Measurements from ENCODE around the gene MFSD6L.
"Not testable (repeated sequence)": the region's sequence is repeated elsewhere in the genome, so short reads cannot be mapped to it uniquely, and the experiment has no call there.

Gene MFSD6L

GRCh38 chr17:8825802-8826201, 26.6 kb upstream of the MFSD6L start:
- no peak for DNase-seq (ENCODE audit: low read depth in 2 of 2)

DNA sequence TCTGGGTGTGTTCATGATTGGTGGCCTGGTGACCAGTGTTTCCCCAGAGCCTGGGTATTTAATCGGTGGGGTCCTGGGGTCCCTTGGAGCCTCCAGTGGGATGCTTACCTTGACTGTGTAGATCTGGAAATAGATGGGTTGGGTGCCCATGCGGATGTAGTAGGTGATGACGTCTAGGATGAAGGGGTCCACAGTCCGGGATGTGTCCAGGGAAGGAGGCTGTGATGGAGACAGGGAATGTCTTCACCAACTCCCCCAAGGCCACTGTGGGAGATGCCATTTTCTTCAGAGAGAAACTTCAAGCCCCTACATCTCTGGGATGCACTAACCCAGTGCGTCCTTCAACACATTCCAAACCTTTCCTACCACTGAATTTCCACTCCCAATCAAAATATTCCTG, 24.1 kb upstream of the MFSD6L start:
- DNase-seq (ENCODE audit: low read depth in 2 of 2), result no peak

- no peak for DNase-seq (ENCODE audit: low read depth in 2 of 2)
Observed at GRCh38 chr17:8822401-8823035, 23.4 kb upstream of the MFSD6L start.

DNA sequence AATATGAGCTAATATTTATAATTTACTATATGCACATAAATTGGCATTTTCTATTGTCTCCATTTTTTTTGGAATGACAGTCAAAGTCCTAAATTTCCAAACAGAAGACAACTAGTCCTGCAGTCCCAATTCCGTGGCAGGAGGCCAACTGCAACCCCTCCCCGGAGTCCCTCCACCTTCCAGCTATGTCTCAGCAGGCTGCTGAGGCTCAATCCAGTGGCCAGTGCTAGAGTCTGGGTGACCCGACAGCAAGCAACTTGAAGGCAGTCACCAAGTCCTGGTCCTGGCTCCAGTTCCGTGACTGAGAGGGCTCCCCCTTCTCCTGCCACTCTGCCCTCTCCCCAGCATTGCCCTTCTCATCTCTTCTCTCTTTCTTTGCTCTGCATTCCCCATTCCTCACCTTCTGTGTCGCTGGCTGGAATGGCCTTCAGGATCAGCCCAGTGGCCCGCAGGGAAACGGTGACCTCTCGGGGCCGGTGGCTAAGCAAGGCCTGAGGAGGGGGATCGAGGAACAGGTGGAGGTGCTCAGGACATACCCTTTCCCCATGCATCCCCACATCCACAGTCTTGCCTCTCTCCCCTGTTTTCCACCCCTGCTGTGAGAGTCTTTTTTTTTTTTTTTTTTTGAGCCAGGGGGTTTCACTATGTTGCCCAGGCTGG, 22.4 kb upstream of the MFSD6L start:
- DNase-seq (ENCODE audit: low read depth in 2 of 2), result no peak

- no peak for DNase-seq (ENCODE audit: low read depth in 2 of 2)
Observed at GRCh38 chr17:8820311-8821010, 21.3 kb upstream of the MFSD6L start.

- no peak for DNase-seq (ENCODE audit: low read depth in 2 of 2)
Observed at GRCh38 chr17:8818654-8819330, 19.6 kb upstream of the MFSD6L start.

GRCh38 chr17:8818047-8818446, 18.9 kb upstream of the MFSD6L start:
- no peak for DNase-seq (ENCODE audit: low read depth in 2 of 2)

DNA sequence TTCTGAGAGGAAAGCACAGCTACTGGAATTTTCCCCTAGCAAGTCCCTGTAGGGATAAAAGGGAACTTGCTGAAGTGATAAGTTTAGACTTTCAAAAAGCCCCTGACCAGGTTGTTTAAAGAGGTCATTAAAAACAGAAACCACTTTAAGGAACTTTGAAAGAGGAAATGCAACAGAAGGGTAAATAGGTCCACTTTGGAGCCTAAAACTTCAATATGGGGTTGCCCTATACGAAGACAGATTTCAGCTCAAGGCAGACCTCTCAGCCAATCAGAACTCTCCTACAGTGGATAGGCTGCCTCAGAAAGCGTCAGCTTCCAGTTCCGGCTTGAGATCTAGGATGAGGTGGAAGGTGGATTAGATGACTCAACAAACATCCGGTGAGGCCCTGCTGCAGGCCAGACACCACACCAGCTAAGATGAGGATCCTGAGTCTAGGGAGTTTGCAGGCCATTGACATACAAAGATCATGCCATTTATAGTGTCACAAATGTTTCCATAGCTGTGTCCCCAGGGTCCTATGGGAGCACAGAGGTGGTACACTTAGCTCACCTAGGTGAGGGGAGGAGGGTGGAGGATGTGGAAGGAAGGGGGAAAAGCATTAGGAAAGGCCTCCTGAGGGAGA, 7.9 kb upstream of the MFSD6L start:
- DNase-seq (ENCODE audit: low read depth in 2 of 2), result no peak

DNA sequence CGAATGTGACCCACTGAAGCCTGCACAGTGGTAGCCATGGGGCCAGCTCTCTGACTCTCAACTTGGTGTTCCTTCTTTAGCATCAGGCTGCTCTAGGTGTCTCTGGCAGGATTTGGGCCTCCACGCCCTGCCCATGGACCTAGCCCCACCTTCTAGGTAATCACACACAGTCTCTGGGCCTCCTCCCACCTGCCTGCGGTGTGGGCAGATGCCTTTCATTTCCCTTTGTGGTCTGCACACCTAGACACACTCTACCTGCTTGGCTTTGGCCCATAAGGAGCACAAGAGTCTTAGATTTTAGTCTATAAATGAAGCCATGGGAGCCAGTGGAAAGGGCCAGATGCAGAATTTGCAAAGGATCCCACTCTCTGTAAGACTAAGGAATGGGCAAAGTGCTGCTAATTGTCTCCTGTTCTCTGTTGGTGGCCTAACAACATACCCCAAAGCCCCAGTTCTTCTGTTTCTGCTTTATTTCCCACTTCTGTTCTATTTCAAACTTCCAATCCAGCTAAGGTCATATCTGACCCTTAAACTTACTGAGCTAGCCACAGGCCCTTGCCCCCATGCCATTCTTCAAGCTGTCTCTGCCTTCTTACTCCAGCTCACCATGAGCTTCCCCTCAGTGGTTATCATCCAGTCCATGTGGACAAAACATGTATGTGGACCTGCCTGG, 7.2 kb upstream of the MFSD6L start:
- DNase-seq (ENCODE audit: low read depth in 2 of 2), result no peak

GRCh38 chr17:8805396-8805795, 6.2 kb upstream of the MFSD6L start:
- not testable (repeated sequence) for DNase-seq (ENCODE audit: low read depth in 2 of 2)

DNA sequence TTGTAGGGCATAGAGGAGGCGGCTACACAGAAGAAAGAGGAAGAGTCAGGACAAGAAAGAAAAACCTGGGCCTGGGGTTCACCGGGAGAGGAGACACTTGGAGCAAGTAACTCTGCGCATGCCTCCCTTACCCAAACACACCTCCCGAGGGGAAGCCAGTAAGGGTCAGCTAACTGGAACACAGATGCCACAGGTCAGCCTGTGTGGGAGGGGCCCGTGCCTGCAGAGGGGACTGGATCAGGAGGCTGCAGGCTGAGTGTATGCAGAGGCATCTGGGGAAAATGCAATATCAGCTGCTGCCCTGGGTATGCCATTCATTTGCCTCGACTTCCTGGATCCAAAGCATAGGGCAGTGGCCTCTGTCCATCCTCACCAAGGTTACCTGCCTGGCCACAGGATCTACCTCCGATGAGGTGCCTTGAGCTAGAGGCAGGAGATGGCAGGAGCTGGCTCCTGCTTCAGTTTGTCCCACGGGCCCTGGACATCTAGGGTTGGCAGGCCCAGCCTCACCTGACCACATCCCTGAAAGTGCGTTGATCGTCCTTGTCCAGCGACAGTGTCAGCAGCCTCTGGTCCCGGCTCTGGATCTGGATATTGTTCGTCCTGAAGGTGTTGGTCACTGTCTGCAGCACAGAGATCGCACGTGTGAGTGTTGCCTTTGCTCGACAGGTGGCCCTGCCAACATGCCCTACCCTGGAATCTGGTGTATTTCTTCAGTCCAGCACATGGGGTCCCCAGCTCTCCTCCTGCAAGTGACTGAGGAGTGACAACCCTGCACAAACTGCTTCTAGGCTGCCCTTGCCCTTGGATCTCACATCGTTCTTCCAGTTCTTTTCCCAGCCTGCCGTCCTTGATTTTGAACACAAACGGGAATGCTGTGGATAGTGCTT, 4.6 kb upstream of the MFSD6L start:
- no peak for DNase-seq (ENCODE audit: low read depth in 2 of 2)

DNA sequence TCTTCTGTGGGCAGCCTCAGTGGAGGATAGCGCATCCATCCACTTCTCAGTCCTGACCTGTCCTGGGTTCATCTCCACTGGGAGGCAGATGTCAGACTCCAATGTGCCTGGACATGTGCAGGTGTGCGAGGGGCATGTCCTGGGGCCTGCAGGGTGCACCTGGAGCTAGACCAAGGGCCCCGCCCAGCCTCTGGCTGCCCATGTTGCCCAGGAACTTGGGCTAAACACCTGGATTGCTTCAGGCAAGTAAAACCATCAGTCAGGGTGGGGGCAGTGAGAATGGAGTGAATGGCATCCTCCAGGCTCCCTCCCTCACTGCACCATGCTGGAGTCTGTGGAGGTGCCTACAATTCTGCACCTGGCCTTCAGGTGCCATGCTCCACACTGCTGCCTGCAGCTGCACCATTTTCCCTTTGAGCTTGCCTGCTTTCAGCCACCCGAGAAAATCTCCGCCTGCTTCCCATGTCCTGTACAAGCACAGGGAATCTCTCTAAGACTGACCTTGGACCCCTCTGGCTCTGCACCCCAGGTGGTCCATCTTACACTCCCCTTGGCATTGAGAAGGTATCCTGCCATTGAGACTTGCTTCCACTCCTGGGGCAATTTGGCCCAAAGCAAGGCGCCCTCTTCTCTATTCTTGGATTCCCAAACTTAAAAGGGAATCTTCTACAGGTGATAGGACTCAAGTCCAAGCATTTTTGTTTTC, 2.1 kb upstream of the MFSD6L start:
- DNase-seq (ENCODE audit: low read depth in 2 of 2), result no peak

DNA sequence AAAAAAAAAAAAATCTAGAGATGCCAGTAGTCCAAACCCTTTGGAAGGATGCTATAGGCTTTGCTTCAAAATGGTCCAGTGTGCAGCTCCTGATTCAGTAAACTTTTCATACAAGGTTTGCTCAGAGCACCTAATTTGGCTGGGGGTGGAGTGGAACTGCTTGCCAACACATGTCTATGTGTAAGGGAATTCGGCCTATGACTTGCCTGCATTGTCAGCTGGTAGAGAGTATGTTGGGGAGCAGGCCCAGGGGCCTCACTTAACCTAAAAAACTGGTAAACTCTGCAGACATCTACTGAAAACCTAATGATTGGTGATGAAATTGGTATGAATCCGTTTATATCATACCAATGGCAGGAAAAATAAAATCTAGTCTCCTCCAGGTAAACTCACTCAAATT, 1.5 kb upstream of the MFSD6L start:
- no peak for DNase-seq (ENCODE audit: low read depth in 2 of 2)

- no peak for DNase-seq (ENCODE audit: low read depth in 2 of 2)
Observed at GRCh38 chr17:8799570-8800212, 526 bp upstream of the MFSD6L start.

GRCh38 chr17:8798176-8798845, 854 bp downstream of the MFSD6L start:
- DNase-seq (ENCODE audit: low read depth in 2 of 2), result no peak

GRCh38 chr17:8797621-8798175, 1.5 kb downstream of the MFSD6L start:
- DNase-seq (ENCODE audit: low read depth in 2 of 2), result no peak

DNA sequence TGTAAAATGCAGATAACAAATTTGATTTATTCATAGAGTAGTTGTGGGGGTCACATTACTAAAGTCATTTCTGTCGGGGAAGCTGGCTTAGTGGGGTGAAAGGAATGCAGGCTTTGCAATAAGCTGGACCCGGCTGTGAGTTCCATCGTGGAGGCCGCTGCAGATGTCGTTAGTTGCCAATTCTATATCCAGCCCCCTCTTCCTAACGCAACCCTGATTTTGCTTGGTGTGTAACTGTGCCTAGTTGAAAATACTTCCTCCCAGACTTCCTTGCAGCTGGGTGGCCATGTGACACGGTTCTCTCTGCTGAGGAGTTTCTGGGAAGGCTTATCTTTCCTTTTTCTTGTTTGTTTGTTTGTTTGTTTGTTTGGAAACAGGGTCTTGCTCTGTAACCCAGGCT, 4.5 kb downstream of the MFSD6L start:
- no peak for DNase-seq (ENCODE audit: low read depth in 2 of 2)

- no peak for DNase-seq (ENCODE audit: low read depth in 2 of 2)
Observed at GRCh38 chr17:8793649-8794048, 5.5 kb downstream of the MFSD6L start.

DNA sequence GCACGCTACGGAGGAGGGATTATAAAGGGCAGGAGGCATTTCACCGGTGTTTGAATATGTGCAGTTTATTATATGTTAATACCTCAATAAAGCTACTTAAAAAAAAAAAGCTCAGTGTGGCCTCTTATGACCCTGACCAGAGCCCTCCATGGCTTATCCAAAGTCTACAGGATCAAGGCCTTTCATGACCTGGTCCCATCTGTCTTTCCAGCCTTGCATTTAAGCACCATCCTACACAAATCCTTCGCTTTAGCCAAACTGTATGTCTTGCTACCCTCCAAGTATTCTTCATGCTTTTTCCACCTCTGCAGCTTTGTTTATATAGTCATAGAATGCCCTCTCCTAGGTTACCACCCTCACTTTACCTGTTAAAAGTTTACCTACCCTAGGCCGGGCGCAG, 6.5 kb downstream of the MFSD6L start:
- DNase-seq (ENCODE audit: low read depth in 2 of 2), result no peak

All from stimulated activated CD8-positive, alpha-beta memory T cell treated with anti-CD3 and anti-CD28 coated beads, Interleukin-7, amount 100 ng/mL, for 1 hour (primary cell).